Measurements from ENCODE around the gene CNPPD1.

The CNPPD1 gene

GRCh38 chr2:219163156-219163555, 13.6 kb downstream of the CNPPD1 start:
- in situ Hi-C loops (cut with MboI; ENCODE audit: low sequenced_read_pairs), result no loop called here

GRCh38 chr2:219161097-219161496, 15.6 kb downstream of the CNPPD1 start:
- in situ Hi-C loops (cut with MboI; ENCODE audit: low sequenced_read_pairs), result no loop called here

DNA sequence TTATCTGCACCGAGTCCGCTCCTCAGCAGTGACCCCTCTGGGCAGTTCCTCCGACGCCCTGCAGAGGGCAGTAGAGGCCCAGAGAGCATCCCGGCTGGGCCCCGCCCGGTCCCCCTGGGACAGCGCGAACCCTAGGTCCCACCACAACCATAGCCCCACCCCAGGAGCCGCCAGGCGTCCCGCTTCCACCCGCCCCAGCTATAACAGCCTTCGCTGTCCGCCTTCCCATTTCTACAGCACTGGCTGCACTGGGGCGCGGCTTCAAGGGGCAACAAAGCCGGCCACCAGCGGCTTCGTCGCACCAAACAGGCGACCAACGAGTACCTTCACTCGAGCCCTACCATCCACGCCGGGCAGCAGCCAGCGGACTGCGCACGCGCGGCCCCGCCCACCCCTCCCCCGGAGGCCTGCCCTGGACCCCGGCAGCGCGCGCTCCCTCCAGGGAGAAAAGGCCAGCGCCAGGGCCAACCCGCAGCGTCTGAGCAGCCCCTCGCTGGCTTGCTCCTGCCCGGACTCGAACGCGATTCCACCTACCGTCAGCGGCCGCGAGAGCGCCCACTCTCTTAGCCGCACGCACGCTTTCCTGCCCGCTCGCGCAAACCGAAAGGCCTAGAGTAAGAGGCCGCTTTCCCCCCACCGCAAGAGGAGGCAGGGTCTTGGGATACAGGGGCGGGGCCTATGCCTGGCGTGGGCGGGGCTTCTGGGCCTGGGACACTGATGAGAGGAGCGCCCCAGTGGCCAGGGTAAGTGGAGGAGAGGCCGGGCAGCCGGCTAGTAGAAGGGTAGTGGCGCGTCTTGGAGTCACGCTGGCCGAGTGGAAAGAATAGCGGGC, 16.3 kb downstream of the CNPPD1 start, which contains the start of gene NHEJ1:
TSS of gene NHEJ1 (minus strand) at position 630 of the 832 bp plus-strand sequence. CDS start 2,453 bp downstream, outside the sequence.
- in situ Hi-C loops (cut with MboI; ENCODE audit: low sequenced_read_pairs), result no loop called here

DNA sequence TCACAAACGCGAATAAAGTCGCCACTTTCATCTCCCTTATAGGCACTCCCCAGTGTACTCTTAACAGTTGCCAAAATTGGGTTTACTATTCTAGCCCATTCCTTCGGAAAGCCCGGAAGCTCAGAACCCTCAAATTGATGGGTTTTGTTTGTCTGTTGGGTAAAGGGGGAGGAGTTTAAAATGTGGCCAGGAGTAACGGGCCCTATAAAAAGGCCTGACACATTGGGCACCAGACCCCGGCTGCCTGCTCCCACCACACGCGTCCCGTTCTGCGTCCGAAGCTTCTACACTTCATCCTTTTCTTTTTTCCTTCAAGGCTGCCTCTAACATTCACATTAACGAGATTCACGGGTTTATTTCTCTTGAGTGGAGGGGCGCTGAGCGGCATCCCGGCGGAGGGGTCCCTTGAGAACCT, 16.9 kb downstream of the CNPPD1 start:
- in situ Hi-C loops (cut with MboI; ENCODE audit: low sequenced_read_pairs), result no loop called here

DNA sequence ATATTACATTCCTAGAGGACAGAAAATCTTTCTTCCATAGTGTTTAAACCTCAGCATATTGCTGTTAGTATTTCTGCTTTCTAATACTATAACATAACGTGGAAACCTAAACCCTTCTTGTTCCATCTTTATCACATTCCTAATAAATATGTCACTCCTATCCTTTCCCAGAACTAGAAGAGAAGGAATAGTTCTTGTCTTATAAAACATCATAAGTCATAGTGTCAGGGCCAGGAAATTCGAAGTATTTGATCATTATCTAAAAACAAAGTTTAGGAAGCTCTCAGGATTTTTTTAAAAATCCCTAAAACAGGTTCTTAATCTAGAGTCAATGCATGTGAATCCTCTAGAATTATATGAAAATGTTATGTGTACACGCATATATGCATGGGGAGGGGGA, 18.1 kb downstream of the CNPPD1 start:
- in situ Hi-C loops (cut with MboI; ENCODE audit: low sequenced_read_pairs), result no loop called here

GRCh38 chr2:219158025-219158424, 18.7 kb downstream of the CNPPD1 start:
- in situ Hi-C loops (cut with MboI; ENCODE audit: low sequenced_read_pairs), result no loop called here

GRCh38 chr2:219157396-219157795, 19.3 kb downstream of the CNPPD1 start:
- in situ Hi-C loops (cut with MboI; ENCODE audit: low sequenced_read_pairs), result no loop called here

- in situ Hi-C loops (cut with MboI; ENCODE audit: low sequenced_read_pairs), result no loop called here
Measured at GRCh38 chr2:219155054-219155644, 21.6 kb downstream of the CNPPD1 start.

GRCh38 chr2:219149667-219150066, 27.1 kb downstream of the CNPPD1 start:
- in situ Hi-C loops (cut with MboI; ENCODE audit: low sequenced_read_pairs), result no loop called here

- in situ Hi-C loops (cut with MboI; ENCODE audit: low sequenced_read_pairs), result no loop called here
Measured at GRCh38 chr2:219142329-219142728, 34.4 kb downstream of the CNPPD1 start.

DNA sequence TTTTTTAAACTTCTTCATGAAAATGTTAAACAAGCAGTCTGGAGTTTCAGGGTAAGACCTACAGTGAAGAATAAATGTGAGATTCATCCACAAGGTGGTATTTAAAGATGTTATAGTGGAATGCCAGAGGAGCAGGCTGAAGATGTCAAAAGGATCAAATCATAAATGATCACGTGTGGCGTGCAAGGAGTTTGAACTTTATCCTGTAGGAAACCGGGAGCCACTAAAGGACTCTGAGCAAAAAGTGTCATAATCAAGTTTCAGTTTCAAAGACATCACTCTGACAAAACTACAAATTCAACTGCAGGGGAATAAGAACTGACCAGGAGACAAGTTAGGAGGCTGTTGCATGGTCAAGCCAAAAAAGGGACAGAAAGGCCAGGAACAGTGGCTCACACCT, 36.0 kb downstream of the CNPPD1 start:
- in situ Hi-C loops (cut with MboI; ENCODE audit: low sequenced_read_pairs), result no loop called here

DNA sequence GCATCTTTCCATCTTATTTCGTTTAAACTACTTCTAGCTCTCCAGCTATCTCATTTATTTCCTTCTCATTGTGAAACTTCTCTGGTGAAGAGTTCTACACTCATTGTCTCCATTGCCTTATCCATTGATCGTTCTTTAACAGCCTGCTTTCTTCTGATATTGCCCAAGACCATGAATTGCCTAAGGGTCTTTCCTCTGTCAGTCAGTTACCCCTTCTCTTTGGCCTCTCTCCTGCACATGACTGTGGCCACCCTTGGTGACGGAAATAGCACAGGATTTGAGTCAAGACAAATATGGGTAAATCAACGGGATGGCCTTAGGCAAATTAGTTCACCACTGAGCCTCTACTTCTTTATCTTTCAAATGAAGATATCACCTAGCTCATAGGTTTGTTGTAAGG, 42.7 kb downstream of the CNPPD1 start:
- in situ Hi-C loops (cut with MboI; ENCODE audit: low sequenced_read_pairs), result no loop called here

- in situ Hi-C loops (cut with MboI; ENCODE audit: low sequenced_read_pairs), result no loop called here
Measured at GRCh38 chr2:219131744-219132143, 45.0 kb downstream of the CNPPD1 start.

GRCh38 chr2:219131327-219131726, 45.4 kb downstream of the CNPPD1 start:
- in situ Hi-C loops (cut with MboI; ENCODE audit: low sequenced_read_pairs), result no loop called here

DNA sequence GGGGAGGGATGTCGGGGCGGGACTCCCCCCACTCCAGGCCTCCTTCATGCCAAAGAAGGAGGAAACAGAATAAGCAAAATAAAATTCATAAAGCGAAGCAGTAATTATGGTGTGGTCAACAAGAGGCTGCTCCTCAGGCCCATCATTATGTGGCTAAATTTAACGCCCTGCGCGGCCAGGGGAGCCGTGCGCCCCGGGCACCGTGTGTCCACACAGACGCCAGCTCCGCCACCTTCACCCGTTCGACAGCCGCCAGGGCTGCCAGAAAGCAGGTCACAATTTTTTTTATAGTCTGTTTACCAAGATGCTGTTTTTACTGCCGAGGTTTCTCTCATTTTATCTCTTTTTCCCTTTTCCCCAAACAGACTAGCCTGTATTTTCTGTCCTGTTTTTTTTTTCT, 47.1 kb downstream of the CNPPD1 start:
- in situ Hi-C loops (cut with MboI; ENCODE audit: low sequenced_read_pairs), result no loop called here

DNA sequence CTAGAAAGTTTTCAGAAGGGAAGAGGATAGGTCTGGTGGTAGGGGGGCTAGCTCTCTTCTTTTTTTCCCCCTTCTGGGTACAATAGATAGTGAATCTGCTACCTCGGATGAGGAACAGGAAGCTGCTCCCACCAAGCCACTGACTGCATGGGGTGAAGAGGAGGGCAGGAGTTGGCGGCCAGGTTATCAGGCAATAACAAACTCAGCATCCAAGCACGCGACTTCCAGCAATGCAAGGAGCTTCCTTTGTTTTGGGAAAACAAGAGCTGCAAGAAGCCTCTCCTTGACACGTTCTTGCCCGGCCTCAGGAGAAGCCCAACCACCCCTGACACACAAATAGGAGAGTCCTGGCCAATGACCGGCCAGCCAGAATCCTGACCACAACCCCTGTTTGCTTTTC, 48.3 kb downstream of the CNPPD1 start:
- in situ Hi-C loops (cut with MboI; ENCODE audit: low sequenced_read_pairs), result no loop called here

- in situ Hi-C loops (cut with MboI; ENCODE audit: low sequenced_read_pairs), result no loop called here
Measured at GRCh38 chr2:219127037-219127635, 49.6 kb downstream of the CNPPD1 start.

DNA sequence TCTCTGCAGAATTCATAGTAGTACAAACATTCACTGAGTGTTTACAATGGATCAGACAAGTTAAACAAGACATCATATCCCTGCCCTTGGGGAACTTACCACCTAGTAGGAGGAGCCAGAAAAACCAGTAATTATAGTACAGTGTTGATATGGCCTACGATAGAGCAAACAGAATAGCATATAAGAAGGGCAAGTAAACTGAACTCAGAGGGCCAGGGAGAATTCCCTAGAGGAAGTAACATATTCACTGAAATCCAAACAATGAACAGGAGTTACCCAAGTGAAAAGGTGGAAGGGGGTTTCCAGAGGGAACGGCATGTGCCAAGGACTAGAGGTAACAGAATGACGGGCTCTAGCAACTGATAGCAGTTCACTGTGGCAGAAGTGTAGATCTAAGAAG, 50.2 kb downstream of the CNPPD1 start:
- in situ Hi-C loops (cut with MboI; ENCODE audit: low sequenced_read_pairs), result no loop called here

GRCh38 chr2:219125886-219126270, 50.8 kb downstream of the CNPPD1 start:
- in situ Hi-C loops (cut with MboI; ENCODE audit: low sequenced_read_pairs), result no loop called here

GRCh38 chr2:219125225-219125885, 51.4 kb downstream of the CNPPD1 start:
- in situ Hi-C loops (cut with MboI; ENCODE audit: low sequenced_read_pairs), result no loop called here

DNA sequence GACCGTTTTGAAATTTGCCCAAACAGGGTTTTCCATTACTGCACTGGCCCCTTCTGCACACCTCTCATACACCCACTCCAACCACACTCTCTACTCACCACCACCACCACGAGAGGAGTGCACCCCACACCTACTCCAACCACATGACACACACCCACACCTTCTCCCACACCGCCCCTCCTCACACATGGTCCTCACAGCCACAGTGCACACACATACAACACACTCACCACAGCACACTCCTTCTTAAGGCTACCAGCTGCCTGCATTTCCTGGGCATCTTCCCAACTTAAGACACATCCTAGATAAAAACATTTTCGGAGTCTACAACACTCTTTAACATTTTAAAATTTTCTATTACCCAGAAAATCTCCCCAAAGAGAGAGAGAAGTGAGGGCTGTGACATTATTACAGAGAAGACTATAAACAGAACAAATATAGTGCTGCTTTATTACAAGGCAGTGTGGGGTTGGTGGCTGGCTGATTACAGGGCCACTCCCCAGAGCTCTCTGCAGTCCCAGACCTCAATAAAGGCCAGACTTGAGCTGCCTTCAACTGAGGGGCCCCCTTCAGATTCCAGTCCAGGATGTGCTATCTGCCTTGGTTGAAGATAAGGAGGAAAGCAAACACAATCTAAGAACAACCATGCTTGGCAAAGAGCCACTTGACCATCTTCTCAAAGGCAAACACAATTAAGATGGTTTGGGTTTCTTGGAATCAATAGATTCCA, 52.2 kb downstream of the CNPPD1 start:
- in situ Hi-C loops (cut with MboI; ENCODE audit: low sequenced_read_pairs), result no loop called here
